Stimulated activated CD4-positive, alpha-beta T cell treated with anti-CD3 and anti-CD28 coated beads, Interleukin-1b, Interleukin-23, amount 100 ng/mL, for 24 hours (primary cell): ENCODE results near the gene CCSER1.
"Not testable (repeated sequence)": the region's sequence is repeated elsewhere in the genome, so short reads cannot be mapped to it uniquely, and the experiment has no call there.

Source experiments
- DNase-seq, 4 experiments: peaks; one replicate each; pipeline ENCODE4 v3.0.0-alpha.2; 2020; ENCODE audit warnings: low read depth in 4 of 4, low spot score in 1 of 4

CCSER1 gene

DNA sequence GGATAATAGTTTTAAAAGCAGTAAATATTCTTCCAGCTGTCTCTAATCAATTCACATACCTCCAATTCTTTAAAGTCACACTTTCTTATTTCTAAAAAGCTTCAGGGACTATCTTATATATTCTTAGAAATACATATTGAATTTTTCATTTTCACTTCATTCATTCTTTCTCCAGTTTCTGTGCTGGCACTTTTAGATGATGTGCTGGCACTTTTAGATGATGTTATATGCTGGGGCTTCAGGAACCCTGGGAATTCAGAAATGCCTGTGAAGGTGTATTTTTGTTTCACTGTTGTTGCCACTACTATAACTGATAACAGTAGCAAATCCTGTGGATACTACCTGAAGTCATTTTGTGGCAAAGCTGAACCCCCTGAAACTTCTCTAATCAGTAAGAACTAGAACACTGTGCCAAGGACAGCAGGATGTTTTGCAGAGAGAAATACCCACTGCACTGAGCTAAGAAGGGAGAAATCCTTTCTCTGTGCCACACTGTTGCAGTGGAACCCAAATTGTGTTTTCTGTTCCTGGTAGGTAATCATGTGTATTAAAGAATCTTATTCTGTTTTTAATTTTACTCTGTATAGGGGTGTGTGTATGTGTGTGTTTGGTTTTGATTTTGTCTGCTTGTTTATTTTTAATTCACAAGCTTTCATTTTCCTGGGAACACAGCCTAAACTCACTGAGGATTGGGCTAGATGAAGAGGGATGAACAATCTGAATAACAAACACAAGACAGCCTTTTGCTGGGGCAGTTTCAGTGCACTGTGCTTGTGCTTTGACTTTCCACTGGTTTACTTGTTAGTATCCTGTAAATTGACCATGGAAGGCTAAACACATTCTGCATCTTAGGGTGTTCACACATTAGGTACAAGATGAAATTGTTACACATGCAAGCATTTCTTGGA, 898.3 kb downstream of the CCSER1 start:
- DNase-seq: no peak

DNA sequence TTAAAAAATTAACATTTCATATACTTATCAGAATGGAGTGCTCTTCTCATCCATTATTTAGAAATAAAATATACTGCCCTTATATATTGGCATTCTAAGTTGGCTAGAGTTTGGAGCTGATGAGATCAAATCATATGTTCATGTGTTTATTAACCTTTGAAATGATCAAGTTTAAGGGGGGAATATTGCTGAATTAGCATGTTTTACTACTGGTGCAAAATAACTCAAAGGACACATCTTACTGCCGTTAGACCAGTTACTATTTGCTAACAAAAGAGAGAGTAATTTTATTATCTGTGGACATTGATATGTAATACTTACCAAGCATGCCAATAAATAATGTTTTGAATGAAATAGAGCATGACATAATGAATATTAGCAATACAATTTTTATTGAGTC, 901.0 kb downstream of the CCSER1 start:
- no peak for DNase-seq

DNA sequence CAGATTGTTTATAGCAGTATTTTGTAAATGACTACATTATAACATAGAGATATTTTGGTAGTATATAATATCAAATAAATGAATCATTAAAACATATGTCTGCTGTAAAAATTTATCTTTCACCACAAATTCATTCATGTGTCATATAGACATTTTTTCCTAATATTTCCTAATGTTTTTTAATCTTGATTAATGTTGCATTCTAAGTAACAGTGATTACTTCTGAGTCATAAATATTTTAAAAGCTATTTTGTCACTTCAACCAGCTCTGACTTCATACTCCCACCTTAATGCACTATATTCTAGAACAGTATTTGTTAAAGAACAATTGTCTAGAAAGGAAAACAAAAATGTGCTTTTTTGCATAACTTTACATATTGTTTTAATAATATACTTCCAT, 904.6 kb downstream of the CCSER1 start:
- no peak for DNase-seq

DNA sequence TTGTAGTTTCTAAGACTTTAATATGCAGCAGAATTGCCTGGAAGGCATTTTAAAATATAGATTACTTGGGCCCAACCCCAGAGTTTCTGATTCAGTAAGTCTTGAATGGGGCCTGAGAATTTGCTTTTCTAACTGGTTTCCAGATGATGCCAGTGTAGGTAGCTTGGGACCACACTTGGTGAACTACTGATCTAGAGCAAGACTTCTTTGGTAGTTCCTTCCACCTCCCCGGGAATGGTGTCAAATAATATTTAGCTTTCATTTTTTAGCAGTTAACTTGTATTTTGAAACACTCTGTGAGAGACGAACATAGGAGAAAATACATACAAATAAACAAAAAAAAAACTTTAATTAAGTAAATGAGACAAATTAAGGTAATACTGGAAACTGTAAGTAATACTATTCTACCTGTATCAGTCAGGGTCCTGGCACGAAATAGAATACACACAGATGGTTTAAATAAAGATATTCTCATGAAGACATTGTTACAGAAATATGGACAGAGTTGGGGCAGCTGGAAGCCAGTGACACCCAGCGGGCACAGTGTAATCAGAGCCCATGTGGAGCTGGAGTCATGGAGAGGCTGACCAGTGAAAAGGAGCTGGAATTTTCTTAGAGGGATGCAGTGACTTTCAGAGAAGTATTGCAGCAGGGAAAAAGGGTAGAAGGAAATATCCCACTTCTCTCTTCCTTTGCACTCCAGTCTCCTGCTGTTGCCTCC, 905.7 kb downstream of the CCSER1 start:
- no peak for DNase-seq

DNA sequence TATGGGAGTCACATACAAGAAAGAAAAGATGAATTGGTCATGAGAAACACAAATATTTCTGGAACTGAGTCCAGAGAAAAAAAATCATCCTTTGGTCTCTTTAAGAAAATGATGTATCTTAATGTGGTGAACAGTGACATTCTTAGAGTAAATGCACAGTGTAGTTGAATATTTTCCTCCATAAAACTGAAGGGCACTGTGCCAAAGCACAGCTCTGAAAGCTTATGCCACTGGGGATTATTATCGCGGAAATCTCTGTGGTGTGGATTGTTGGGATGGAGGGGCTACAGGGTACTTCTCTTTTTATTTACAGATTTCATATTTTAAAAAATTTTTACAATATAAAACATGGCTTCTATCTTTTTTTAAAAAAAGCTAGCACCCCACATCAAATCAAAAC, 908.1 kb downstream of the CCSER1 start:
- DNase-seq: no peak

DNA sequence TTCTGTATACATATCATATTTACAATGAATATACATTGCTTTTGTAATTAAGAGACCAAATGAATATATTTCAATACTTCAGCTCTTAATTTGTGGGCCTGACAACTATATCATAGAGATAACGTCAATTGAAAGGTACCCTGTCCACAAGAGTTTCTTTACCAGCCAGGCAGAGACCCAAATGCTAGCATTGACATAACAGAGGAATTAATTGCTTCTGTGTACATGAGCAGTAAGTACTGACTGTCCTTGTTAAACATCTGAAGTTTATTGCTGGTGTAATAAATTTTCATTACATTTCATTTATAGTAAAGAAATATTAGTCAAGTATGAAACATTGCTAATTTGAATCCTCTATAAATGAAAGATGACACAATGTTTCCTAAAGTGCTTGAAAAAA, 910.8 kb downstream of the CCSER1 start:
- DNase-seq: no peak

DNA sequence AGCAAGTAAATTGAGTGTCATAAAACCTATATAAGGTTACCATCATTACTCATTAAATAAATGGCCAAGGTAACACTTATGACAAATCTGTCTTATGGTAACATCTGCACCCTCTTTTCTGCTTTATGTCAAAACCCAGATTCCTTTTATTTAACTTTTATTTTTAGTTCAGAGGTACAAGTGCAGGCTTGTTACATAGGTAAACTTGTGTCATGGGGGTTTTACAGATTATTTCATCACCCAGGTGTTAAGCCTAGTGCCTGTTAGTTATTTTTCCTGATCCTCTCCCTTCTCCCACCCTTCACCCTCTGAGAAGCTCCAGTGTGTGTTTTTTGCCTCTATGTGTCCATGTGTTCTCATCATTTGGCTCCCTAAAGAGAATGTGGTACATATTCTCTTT, 930.7 kb downstream of the CCSER1 start:
- DNase-seq: no peak

DNA sequence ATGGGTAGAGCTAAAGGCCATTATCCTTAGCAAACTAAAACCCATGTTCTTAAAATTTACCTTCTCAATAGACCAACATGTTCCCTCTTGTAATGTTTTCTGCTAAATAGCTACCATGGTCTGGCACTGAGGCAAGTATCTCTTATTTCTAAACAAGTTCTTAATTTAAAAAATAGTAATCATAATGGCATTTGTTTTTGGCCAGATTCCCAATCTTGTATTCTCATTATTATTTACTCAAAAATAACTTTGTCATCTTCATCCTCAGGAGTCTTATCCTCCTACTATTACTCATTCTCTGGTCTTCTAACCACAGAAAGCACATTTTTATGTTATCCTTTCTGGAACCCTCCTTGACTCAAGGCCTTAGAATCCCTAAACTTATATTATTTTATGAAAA, 931.2 kb downstream of the CCSER1 start:
- DNase-seq: no peak

DNA sequence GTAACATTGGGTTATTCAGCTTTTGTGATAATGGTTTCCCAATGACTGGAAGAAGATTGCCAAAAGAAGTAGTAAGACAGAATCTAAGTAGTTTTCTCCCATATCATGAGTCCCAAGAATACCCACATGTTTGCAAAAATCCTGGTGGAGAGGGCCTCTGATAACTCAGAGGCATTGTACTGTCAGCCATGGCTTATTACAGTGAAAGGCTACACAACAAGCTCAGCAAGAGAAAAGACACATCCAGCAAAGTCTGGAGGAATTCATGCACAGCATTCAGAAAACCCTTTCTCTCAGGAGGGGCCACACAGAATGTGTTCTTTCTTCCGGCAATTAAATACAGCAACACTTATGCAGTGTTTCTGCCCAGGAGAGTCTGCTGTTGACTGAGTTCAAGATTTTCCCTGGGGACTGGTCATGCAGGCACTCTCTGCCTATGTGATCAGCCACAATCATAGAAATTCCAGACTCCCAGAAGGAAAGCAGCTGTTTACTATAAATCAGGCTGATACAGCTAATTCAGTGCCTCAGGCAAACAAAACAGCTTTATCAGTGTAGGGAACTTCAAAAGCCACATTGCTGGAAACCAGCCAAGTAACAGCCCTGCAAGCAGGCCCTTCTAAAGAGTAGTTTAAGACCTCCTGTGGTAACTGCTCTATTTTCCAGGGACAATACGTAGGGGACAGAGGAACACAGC, 937.1 kb downstream of the CCSER1 start:
- no peak for DNase-seq

DNA sequence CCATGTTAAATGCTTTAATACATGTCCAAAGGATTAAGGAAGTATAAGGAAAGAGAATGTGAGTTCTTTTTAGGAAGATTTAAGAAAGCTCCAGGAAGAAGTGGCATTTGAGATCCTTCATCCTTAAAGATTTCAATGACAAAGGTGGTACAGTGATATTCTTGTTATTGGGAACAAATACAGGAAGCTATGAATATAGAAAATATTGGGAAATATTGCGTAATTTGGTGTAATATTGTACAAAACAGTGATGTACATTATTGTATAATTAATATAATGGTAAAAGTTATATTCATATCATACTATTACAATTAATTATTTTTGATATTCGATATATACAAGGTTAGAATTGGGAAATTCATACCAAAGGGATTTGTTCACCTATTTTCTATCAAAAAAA, 937.9 kb downstream of the CCSER1 start:
- DNase-seq: no peak

DNA sequence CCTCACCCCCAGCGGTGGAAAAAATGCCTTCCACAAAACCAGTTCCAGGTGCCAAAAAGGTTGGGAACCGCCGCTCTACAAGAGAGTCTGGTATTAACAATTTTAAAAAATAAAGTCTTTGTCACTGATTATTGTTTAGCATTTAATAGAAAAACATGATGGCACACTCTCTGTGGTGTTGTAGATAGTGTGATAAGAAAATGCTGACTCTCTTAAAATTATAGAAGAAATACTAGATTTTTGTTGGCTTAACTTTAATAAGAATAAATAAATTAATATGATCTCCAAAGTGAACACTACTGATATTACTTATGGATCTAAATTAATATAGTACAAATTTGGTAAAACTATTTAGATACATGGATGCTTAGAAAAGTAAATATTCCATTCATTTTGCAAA, 943.5 kb downstream of the CCSER1 start:
- no peak for DNase-seq

DNA sequence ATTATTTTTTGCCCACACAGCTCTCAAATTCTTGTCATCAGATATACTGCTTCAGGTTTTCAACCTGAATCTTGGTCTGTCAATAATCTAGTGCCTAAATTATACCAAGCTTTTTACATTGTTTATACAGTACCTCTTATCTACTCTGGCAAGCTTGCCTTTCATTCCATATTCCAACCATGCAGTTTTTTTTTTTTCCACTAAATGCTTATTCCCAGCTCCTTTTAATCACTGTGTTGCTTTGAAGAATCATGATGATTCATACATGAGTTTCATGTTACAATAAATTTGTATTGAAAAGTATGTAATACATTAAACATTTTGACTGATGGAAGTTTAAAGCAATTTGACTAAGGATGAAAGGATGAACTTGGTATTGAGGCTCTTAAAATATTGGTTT, 949.0 kb downstream of the CCSER1 start:
- DNase-seq: no peak

DNA sequence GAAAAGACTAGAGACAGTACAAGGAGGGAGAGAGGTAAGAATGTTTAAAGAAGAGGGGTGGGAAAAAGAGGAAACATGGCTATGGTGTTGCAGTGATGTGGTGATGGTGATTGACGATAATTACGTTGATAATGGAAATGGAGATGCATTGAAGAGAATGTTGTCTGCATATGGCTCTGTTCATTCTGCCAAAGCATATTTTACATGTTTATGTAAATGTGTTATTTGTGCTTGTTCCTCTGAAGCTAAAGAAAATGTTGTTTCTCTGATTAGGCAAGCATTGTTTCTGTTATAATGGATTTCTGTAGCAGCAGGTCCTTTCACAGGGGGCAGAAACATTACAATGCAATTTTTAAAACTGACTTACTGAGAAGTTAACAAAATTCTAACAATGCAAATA, 958.8 kb downstream of the CCSER1 start:
- no peak for DNase-seq

DNA sequence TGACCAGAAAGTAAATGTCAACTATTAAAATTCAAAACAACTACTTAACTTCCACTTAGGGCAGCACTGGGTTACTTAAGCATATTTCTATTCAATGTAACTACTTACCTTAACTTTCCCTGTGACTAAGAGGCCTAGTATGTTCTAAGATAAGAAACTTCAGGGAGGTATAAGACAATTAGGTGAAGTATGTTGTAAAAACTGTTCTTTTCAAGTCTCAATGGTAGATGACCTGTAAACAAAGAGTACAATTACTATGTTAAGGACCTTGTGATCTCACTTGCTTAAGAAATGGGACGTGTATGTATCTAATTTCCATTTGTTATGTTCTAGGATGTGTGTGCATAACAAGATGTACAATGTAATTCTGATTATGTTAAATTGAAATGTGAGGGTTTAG, 960.5 kb downstream of the CCSER1 start:
- DNase-seq: no peak

DNA sequence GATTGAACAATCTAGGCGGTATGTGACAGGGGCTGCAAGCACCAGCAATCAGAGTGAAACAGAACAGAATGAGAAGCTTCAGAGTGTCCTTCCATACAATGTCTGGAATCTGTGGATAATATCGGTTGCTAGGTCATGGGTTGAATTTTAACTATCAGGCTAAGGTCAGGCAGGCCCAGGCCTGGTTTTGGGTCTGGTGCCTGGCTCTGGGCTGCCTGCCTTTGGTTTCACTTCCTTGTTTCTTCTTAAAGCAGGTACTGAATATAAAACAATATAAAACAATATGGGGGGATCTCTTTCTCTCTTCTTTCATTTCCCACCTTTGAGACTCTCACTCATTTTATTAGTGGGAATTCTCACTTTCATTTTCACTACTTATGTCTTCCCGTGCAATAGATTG, 962.0 kb downstream of the CCSER1 start:
- DNase-seq: no peak

DNA sequence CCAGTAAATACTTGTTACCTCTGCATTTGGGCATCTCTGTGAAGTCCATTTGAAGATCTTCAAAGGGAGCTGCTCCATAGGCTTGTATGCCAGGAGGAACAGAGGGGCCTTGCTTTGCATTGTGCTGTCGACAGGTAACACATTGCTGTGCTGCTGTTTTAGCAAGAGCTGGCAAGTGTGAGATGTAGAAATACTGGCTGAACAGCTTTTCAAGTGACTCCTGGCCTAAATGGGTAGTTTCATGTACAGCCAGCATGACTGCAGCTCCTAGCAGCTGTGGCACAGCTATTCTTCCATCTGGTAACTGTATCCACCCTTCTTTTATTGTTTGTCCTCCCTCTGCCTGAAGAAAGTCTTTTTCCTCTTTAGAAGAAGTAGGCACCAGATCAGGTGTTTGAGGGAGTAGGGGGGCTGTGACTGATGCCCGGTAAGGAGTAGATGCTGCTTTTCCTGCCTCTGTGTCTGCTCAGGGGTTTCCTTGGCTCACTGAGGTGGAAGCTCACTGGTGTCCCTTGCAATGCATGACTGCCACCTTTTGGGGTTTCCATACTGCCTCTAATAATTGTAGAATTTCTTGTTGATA, 965.3 kb downstream of the CCSER1 start:
- no peak for DNase-seq

DNA sequence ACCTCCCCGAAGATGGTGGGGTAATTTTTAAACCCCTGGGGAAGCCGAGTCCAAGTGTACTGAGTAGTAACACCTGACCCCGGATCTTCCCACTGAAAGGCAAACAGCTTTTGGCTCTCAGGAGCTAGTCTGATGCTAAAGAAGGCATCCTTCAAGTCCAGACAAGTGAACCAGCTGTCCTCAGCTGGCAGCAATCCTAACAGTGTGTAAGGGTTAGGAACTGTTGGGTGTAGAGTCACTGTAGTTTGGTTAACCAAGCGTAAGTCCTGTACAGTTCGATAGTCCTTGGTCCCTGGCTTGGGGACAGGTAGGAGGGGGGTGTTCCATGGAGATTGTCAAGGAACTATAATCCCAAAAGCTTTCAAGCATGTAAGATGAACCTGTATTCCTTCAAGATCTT, 967.0 kb downstream of the CCSER1 start:
- not testable (repeated sequence) for DNase-seq

DNA sequence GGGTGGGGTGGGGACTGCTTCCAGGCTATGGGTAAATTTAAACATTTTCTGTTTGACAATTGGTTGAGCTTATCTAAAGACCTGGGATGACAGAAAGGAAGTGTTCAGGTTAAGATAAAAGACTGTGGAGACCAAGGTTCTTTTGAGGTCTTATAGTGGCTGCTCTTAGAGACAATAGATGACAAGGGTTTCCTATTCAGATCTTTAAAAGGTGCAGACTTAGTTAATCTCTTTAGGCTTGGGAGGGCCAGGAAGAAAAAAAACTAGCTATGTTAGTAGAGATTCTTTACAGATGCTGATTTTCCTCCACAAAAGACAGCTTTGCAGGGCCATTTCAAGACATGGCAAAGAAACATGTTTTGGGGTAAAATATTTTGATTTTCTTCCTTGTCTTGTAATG, 972.5 kb downstream of the CCSER1 start:
- no peak for DNase-seq

DNA sequence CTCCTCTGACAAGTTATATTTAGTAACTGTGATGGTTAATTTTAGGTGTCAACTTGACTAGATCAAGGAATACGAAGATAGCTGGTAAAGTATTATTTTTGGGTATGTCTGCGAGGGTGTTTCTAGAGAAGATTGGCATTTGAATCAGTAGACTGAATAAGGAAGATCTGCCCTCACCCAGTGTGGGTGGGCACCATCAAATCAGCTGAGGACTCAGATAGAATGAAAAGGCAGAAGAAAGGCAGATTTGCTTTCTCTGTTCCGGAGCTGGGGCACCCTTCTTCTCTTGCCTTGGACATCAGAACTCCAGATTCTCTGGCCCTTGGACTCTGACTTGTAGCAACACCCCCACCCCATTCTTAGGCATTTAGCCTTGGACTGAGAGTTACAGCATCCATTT, 981.6 kb downstream of the CCSER1 start:
- DNase-seq: no peak

DNA sequence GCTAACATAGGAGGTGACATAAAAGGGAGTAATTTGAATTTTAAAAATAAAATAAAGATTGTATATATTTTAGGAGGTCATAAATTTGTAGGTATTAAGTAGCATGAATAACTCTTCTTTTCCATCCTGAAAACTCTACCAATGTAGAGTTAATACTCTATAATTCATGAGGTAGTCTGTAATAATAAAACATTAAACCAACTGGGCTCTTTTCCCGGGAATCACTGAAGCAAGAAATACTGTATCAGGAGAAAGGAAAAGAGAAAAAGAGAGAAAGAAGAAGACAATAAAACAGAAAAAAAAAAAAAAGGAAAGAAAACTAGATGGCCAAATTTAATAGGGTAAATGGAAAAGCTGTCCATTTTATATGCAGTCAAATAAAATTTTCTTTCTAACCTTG, 984.4 kb downstream of the CCSER1 start:
- DNase-seq: no peak

DNA sequence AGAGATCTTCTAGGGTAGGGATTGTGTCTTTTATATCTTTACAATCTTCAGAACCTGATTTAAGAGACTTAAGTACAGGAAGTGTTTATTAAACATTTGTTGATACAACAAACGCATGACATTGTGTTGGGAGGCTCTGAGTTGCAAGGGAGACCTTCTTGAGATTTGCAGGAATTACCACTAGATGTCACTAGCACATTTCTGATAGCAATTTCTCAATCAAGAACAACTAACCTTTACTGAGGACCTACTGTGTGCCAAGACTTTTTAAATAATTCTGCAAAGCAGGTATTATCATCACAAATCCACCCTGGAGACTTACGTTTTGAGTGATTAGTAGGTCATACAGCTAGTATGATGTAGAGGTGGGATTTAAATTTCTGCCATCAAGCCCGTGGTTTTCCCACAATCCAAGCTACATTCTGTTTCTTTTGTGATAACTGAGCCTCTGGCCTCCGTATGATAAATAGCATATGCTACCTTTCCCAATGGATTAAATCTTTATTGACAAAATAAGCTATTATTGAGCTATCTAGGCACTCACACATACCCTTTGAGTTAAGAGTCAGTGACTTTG, 986.0 kb downstream of the CCSER1 start:
- DNase-seq: no peak
